Lower leg skin (tissue), 4 donors: ENCODE measurements around the gene AMD1. TPM values are rescaled to one million over a fixed set of nuclear protein-coding genes. Genes with fewer than 3 reads are reported as not detected.
A peak's percentile ranks its signal among the peaks of the same experiment; 100 is the strongest.

Experiments used
- DNase-seq, 2 donors: peaks; one replicate each; pipeline ENCODE4 v3.0.0-alpha.2; 2019; ENCODE audit warnings: low spot score in 2 of 2
- H3K4me3 ChIP-seq: fragments of 200-600 bp; sonication (generic); 2 replicates; pipeline ENCODE4 v1.5.1; 2017; ENCODE audit warnings: mild to moderate bottlenecking, low read depth; ENCODE audit not compliant: poor library complexity, severe bottlenecking
- POLR2A ChIP-seq, 2 donors: fragments of 450-650 bp; IDR thresholded peaks; one replicate each; pipeline ENCODE4 v1.6.1; 2016 to 2017; ENCODE audit warnings: antibody characterized with exemption in 2 of 2, mild to moderate bottlenecking in 1 of 2, moderate library complexity in 1 of 2
- WGBS, 2 donors: methylation state at CpG; one replicate each; pipeline ENCODE4 v1.1.5; 2018; 5-methylcytosine and 5-hydroxymethylcytosine counted together
- intact Hi-C: fragments of 100-400 bp; cut with DNase I; formaldehyde crosslinking; loops from one replicate; pipeline ENCODE4 v1.15.0; 2023; ENCODE audit warnings: low total_unique reads
- total RNA-seq, 4 donors: library from RNA; depleted of rRNA; stranded (reverse); fragments of >200 nt; gene quantifications; one replicate each; pipeline ENCODE4 v1.1.0, GENCODE V29; 2016
- TF ChIP-seq, protein P1 (sequence below), 3 donors: fragments of 450-650 bp; IDR thresholded peaks; one replicate each; pipeline ENCODE4 v1.5.1; 2016; ENCODE audit warnings: antibody characterized with exemption in 3 of 3, mild to moderate bottlenecking in 3 of 3, moderate library complexity in 2 of 3

The AMD1 gene
- total RNA-seq, 4 donors from 2014 or later = 36.3 to 49.8 (median 40.4) TPM

DNA sequence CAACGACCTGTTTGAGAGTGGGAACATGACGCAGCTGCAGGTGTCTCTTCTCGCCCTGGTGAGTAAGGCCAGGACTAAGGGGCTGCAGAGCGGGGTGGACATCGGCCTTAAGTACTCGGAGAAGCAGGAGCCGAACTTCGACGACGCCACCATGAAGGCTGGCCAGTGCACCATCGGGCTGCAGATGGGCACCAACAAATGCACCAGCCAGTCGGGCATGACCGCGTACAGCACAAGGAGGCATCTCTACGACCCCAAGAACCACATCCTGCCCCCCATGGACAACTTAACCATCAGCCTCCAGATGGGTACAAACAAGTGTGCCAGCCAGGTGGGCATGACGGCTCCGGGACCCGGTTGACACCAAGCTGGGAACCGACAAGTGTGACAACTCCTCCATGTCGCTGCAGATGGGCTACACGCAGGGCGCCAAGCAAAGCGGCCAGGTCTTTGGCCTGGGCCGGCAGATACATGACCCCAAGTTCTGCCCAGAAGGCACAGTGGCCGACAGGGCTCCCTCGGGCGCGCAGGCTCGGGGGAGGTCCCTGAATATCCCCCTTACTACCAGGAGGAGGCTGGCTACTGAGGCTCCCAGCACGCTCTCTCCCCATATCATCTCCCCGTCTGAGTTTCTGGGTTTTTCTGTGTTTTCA lies 15.9 kb upstream of the AMD1 start:
- intact Hi-C loops = no loop called here
- 91 to 95% methylated on average over 30 of the region's 31 CpGs for WGBS, 2 donors
- no peak overlapping the region for H3K4me3 ChIP-seq
- DNase-seq = no peak
- TF ChIP-seq POLR2A (IDR thresholded peaks at IDR 0.05) = no peak
- TF ChIP-seq, protein P1, sequence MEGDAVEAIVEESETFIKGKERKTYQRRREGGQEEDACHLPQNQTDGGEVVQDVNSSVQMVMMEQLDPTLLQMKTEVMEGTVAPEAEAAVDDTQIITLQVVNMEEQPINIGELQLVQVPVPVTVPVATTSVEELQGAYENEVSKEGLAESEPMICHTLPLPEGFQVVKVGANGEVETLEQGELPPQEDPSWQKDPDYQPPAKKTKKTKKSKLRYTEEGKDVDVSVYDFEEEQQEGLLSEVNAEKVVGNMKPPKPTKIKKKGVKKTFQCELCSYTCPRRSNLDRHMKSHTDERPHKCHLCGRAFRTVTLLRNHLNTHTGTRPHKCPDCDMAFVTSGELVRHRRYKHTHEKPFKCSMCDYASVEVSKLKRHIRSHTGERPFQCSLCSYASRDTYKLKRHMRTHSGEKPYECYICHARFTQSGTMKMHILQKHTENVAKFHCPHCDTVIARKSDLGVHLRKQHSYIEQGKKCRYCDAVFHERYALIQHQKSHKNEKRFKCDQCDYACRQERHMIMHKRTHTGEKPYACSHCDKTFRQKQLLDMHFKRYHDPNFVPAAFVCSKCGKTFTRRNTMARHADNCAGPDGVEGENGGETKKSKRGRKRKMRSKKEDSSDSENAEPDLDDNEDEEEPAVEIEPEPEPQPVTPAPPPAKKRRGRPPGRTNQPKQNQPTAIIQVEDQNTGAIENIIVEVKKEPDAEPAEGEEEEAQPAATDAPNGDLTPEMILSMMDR (IDR thresholded peaks at IDR 0.05) = no peak

DNA sequence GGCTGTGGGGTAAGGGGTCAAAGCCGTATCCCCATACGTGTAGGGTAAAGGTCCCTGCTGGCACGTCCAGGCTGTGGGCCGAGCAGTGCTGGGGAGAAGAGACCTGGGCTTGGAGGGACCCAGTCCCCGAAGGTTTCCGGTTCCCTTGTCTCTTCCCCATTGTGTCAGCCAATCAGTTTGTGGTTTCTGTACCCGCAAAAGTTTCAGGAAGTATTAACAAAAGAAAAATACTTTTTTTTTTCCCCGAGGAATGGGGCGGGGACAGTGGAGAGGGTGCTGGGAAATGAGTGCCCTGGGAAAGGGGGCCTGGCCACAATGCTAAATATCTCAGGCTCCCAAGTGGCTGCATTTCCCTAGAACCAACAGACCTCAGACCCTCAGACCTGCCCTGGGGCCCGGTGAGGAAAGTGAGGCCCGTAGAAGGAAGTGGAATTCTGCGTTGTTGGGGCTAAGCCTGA lies 15.2 kb upstream of the AMD1 start:
- no peak for TF ChIP-seq POLR2A (IDR thresholded peaks at IDR 0.05)
- TF ChIP-seq, protein P1 (IDR thresholded peaks at IDR 0.05) = no peak
- DNase-seq = no peak
- H3K4me3 ChIP-seq = no peak overlapping the region
- intact Hi-C loops = no loop called here
- 80 to 85% methylated on average over 12 of the region's 12 CpGs for WGBS, 2 donors

DNA sequence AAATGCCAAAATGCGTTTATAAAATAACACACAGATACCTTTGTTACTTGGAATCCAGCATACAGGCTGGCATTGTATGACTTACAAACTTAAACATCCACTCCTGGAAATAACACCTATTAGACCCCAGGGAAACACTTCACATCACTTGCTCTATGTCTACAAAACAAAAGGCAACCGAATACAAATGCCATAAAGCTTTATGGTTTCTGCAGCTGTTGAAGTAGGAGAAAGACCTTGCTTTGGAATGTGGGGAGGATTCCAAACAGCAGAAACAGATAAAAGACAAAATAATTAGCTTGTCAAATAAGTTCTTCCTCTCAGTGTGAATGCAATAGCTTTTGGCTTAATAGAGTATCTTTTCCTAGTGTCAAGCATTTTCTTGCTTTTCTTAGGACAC lies 9.8 kb upstream of the AMD1 start:
- WGBS, 2 donors = 45 to 46% methylated on average over 2 of the region's 2 CpGs
- intact Hi-C loops = no loop called here
- DNase-seq = no peak
- no peak overlapping the region for H3K4me3 ChIP-seq
- TF ChIP-seq, protein P1 (IDR thresholded peaks at IDR 0.05) = no peak
- no peak for TF ChIP-seq POLR2A (IDR thresholded peaks at IDR 0.05)

DNA sequence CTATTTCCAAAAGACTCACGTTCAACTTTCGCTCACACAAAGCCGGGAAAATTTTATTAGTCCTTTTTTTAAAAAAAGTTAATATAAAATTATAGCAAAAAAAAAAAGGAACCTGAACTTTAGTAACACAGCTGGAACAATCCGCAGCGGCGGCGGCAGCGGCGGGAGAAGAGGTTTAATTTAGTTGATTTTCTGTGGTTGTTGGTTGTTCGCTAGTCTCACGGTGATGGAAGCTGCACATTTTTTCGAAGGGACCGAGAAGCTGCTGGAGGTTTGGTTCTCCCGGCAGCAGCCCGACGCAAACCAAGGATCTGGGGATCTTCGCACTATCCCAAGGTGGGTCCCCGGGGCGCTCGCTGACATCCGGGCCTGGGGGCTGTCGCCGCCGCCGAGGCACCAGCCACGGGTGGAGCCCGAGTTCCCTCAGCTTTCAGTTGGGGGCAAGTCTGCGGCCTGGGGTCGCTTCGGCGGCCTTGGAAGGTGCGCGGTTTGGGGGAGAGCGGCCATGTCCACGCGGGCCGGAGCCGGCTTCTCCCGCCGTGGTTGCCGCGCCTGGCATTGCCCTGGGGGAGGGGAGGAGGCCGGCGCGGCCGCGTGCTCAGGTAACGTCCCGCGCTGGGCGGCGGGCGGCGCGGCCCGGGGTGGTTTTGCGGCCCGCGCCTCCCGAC lies 429 bp downstream of the AMD1 start:
- WGBS, 2 donors = 0% methylated on average over 35 to 43 of the region's 60 CpGs
- H3K4me3 ChIP-seq = peak overlapping the region; percentile 96
- TF ChIP-seq, protein P1 (IDR thresholded peaks at IDR 0.05) = no peak
- no peak for TF ChIP-seq POLR2A (IDR thresholded peaks at IDR 0.05)
- DNase-seq = peak; percentile 27 to 88
- intact Hi-C loops = loop anchor here (10.0 kb wide), 1 partner anchor 60 kb away; the partner anchor contains the start of gene CDK19

DNA sequence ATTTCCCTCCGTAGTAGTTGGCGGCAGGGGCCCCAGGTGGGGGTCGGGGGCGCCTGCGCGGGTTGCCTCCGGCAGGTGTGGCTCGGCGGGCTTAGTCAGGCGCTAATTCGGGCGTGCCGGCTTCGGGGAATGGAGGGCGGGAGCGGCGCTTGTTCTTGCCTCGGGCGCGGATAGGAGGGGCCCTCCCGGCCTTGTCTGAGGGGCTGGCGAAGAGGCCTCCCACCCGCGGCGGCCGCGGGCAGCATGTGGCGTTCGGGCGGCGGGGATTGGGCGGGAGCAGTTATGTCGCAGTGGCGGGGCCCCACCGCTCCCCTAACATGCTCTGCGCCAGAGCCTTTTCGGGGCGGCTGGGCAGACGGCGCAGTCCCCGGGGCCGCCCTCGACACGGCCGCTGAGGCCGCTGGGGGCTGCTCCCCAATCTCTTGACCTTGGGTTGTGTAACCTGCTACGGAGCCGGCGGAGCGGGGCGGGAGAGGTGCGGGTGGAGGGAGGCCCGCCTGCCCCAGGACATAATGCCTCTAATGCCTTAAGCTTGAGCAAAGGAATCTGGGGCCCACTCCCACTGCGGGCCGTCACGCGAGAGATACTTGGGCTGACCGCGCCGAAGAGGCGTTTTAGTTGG lies 1.1 kb downstream of the AMD1 start:
- TF ChIP-seq, protein P1 (IDR thresholded peaks at IDR 0.05) = no peak
- no peak for TF ChIP-seq POLR2A (IDR thresholded peaks at IDR 0.05)
- 1% methylated on average over 17 to 18 of the region's 61 CpGs for WGBS, 2 donors
- intact Hi-C loops = loop anchor here (10.0 kb wide), 1 partner anchor 61 kb away; the partner anchor contains the start of gene CDK19
- H3K4me3 ChIP-seq = peak overlapping the region; percentile 96
- peak; percentile 31 to 93 for DNase-seq
